Subcutaneous abdominal adipose tissue (tissue), 5 donors: Measurements from ENCODE around the gene CTCF.
"Not testable (repeated sequence)": the region's sequence is repeated elsewhere in the genome, so short reads cannot be mapped to it uniquely, and the experiment has no call there.

ENCODE experiments used
- H3K27ac ChIP-seq: one replicate; pipeline ENCODE4 v1.7.0; 2013; ENCODE audit warnings: low read depth, mild to moderate bottlenecking, inconsistent platforms, low read length, moderate library complexity
- H3K27me3 ChIP-seq, 5 donors: one replicate each; pipeline ENCODE4 v1.7.0; 2013; ENCODE audit warnings: low read length in 5 of 5, inconsistent platforms in 1 of 5; ENCODE audit not compliant: control insufficient read depth in 5 of 5, insufficient read depth in 4 of 5
- H3K36me3 ChIP-seq, 5 donors: one replicate each; pipeline ENCODE4 v1.7.0; 2013; ENCODE audit warnings: low read length in 5 of 5; ENCODE audit not compliant: control insufficient read depth in 5 of 5, insufficient read depth in 5 of 5
- H3K4me1 ChIP-seq, 5 donors: one replicate each; pipeline ENCODE4 v1.7.0; 2013; ENCODE audit warnings: low read length in 5 of 5, mild to moderate bottlenecking in 3 of 5, moderate library complexity in 1 of 5; ENCODE audit not compliant: control insufficient read depth in 5 of 5, insufficient read depth in 5 of 5
- H3K4me3 ChIP-seq, 5 donors: one replicate each; pipeline ENCODE4 v1.7.0; 2013; ENCODE audit warnings: low read length in 5 of 5, low read depth in 1 of 5
- H3K9ac ChIP-seq, 5 donors: one replicate each; pipeline ENCODE4 v1.7.0; 2013; ENCODE audit warnings: low read length in 5 of 5, mild to moderate bottlenecking in 4 of 5, moderate library complexity in 3 of 5
- H3K9me3 ChIP-seq, 5 donors: one replicate each; pipeline ENCODE4 v1.7.0; 2013; ENCODE audit warnings: low read length in 5 of 5; ENCODE audit not compliant: control insufficient read depth in 5 of 5
- donor health status: healthy.
- donor health status: healthy.
- donor health status: healthy.
- donor health status: healthy.
- donor health status: healthy.

Gene CTCF, protein sequence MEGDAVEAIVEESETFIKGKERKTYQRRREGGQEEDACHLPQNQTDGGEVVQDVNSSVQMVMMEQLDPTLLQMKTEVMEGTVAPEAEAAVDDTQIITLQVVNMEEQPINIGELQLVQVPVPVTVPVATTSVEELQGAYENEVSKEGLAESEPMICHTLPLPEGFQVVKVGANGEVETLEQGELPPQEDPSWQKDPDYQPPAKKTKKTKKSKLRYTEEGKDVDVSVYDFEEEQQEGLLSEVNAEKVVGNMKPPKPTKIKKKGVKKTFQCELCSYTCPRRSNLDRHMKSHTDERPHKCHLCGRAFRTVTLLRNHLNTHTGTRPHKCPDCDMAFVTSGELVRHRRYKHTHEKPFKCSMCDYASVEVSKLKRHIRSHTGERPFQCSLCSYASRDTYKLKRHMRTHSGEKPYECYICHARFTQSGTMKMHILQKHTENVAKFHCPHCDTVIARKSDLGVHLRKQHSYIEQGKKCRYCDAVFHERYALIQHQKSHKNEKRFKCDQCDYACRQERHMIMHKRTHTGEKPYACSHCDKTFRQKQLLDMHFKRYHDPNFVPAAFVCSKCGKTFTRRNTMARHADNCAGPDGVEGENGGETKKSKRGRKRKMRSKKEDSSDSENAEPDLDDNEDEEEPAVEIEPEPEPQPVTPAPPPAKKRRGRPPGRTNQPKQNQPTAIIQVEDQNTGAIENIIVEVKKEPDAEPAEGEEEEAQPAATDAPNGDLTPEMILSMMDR

DNA sequence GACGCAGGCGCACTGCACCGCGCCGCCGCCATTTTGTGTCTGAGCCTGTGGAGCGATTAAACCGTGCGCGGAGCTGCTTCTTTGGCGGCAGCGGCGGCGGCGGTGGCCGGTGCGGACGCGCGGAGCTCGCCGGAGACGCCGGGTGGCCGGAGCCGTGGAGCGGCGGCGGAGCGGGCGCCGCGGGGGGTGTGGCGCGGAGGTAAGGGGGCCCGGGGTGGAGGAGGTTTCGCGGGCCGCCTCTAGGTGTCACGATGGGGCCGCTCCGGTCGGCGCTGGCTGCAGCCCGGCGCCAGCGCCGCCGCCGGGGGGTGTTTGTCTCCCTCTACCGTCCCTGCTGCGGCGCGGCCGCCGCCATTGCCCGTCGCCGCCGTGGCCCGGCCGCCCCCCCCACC, at the start of gene CTCF:
Gene CTCF (plus strand): TSS at position 1 of the 392 bp plus-strand sequence. CDS start 48,307 bp downstream, outside the sequence.
- H3K27ac ChIP-seq = peak within 1 kb of the TSS; percentile 94
- no peaks in the 10 kb centered on the region for H3K9me3 ChIP-seq
- H3K4me3 ChIP-seq = peak within 1 kb of the TSS; percentile 81 to 92 (median 83)
- H3K9ac ChIP-seq = peak within 1 kb of the TSS; percentile 28 to 91 (median 88)
- H3K36me3 ChIP-seq = no peaks in the 10 kb centered on the region
- no peaks in the 10 kb centered on the region for H3K27me3 ChIP-seq
- peaks cover 6 to 33% (median 25%) of the 10 kb centered on the region in 5 donors for H3K4me1 ChIP-seq

DNA sequence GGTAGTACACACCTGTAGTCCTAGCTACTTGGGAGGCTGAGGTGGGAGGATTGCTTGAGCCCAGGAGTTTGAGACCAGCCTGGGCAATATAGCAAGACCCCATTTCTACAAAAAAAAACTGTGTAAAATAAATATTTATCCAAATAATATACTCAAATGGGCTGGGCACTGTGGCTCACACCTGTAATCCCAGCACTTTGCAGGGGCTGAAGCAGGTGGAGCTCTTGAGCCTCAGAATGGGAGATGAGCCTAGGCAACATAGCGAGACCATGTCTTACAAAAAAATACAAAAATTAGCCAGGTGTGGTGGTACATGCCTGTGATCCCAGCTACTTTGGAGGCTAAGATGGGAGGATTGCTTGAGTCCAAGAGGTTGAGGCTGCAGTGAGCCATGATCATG, 48.4 kb upstream of the CTCF start:
- H3K27ac ChIP-seq, H3K4me3 ChIP-seq, H3K4me1 ChIP-seq, H3K36me3 ChIP-seq, H3K27me3 ChIP-seq, H3K9ac ChIP-seq, H3K9me3 ChIP-seq: not testable (repeated sequence)

DNA sequence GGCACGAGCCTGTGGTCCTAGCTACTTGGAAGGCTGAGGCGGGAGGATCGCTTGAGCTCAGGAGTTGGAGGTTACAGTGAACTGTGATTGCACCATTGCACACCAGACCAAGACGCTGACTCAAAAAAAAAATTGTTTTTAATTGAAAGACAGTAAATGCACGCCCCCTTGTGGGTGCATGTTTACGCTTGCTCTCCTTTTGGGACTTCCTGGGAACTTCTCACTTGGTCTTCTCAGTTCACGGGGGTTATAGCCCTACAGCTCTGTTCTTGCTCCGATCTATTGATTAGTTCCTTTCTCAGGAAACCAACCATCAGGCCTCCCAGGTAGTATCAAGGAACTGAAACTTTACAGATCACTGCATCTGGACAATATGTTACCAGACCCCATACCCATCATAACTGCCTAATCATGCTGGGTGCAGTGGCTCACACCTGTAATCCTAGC, 47.9 kb upstream of the CTCF start:
- Histone ChIP-seq H3K27ac (no peak overlapping the region), H3K9me3 (no peaks in the 10 kb centered on the region), H3K36me3 (no peaks in the 10 kb centered on the region), H3K27me3 (no peaks in the 10 kb centered on the region), H3K4me3 (no peak overlapping the region), H3K9ac (no peak overlapping the region), H3K4me1 (peaks cover 0 to 12% (median 2%) of the 10 kb centered on the region in 5 donors)

DNA sequence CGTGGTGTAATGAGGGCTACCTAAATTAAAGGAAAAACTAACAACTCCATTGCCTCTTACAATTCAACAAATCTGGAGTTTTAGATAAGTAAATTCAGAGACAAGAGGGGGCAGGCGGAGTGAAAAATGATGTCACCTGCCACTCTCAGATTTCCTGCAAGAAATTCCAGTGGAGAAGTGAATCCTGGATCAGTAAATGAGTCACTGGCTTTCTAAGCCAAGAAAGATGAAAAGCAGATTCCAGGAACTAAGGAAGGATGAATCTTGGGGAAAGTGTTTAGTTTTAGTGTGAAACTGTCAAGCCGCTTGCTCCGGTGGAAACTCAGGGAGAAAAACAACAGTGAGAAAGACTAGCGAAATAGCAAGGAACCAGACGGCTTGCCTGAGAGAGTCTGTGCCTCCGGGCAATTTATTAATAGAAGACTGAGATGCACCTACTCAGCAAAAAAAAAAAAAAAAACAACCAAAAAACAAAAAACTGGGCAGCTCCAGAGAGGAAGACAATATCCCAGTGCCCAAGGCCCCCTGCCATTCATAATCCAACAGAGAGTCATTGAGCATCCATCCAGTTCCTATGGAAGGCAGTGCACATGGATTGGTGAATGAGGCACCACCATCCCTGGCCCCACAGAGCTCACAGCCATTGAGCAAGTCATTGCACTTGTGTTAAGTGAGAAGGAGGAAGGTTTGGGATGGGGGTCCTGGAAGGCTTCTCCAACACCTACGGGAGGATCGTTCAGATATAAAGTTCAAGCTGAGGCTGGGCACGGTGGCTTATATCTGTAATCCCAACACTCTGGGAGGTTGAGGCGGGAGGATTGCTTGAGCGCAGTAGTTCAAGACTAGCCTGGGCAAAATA, 45.8 kb upstream of the CTCF start:
- H3K4me1 ChIP-seq = peaks cover 3 to 21% (median 7%) of the 10 kb centered on the region in 5 donors

DNA sequence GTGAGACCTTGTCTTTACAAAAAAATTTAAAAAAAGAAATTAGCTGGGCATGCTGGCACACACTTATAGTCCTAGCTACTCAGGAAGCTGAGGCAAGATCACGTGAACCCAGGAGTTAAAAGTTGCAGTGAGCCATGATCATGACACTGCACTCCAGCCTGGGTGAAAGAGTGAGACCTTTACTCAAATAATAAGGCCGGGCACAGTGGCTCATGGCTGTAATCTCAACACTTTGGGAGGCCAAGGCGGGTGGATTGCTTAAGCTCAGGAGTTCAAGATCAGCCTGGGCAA, 45.2 kb upstream of the CTCF start:
- H3K9me3 ChIP-seq = no peaks in the 10 kb centered on the region
- no peak overlapping the region for H3K27ac ChIP-seq
- no peak overlapping the region for H3K9ac ChIP-seq
- H3K27me3 ChIP-seq = no peaks in the 10 kb centered on the region
- H3K36me3 ChIP-seq = no peaks in the 10 kb centered on the region
- H3K4me3 ChIP-seq = no peak overlapping the region
- H3K4me1 ChIP-seq = peaks cover 6 to 25% (median 10%) of the 10 kb centered on the region in 5 donors

More for the DNA sequence above, 45.8 kb upstream of the CTCF start:
- Histone ChIP-seq H3K4me3 (no peak overlapping the region), H3K27me3 (no peaks in the 10 kb centered on the region), H3K9me3 (no peaks in the 10 kb centered on the region), H3K27ac (no peak overlapping the region), H3K36me3 (no peaks in the 10 kb centered on the region), H3K9ac (peak overlapping the region in 1 of 5 donors; percentile 12)

DNA sequence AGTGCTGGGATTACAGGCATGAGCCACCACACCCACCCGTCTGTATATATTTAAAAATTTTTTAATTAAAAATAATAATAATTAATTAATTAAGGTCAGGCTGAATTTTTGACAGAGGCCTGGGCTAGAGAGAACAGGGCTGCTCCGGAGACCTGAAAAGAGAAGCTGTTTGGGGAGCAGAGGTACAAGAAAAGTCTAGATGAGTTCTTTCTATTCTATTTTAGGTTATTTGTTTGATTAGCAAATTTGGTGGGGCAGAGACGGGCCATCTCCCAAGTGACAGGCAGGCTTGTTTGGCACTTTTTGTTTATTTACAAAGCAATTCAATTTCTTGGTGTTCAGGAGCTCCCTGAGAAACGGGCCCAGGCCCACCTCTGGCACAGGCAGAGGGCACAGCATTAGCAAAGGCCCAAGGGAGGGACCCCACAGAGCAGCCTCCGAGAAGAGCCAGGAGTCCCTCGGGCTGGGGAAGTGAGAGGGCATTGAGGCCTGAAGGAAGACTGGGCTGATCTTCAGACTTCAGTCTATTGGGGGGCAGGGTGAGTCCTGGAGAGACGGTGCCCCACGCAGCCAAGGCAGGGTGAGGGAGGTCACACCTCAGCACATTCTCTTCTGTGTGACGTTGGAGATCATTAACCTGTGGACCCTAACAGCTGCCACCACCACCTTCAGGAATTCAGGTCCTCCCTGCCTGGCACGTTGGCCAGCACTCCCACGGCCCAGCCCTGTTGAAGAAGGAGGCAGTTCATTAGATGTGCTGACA, 44.5 kb upstream of the CTCF start:
- Histone ChIP-seq H3K9me3 (no peaks in the 10 kb centered on the region), H3K4me1 (peaks cover 6 to 25% (median 10%) of the 10 kb centered on the region in 5 donors), H3K27me3 (no peaks in the 10 kb centered on the region), H3K4me3 (no peak overlapping the region), H3K27ac (no peak overlapping the region), H3K36me3 (no peaks in the 10 kb centered on the region), H3K9ac (no peak overlapping the region)

DNA sequence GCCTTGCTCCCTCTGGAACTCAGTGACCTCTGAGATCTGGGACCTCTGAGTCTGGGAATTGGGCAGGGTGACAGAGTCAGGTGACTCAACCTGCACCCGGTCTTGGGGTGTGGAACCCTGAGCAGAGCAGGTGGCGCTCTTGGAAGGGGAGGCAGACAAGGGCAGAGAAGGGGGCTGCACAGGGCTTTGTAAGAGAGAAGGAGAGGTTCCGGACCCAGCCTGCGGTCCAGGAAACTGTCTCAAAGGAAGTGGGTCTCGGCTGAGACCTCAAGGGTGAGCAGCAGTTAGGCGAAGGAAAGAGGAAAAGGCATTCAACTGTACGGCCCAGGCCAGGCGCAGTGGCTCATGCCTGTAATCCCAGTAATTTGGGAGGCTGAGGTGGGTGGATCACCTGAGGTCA, 43.6 kb upstream of the CTCF start:
- Histone ChIP-seq H3K4me1 (peaks cover 6 to 25% (median 10%) of the 10 kb centered on the region in 5 donors), H3K36me3 (no peaks in the 10 kb centered on the region), H3K9me3 (no peaks in the 10 kb centered on the region), H3K27me3 (no peaks in the 10 kb centered on the region), H3K9ac (no peak overlapping the region), H3K4me3 (no peak overlapping the region), H3K27ac (no peak overlapping the region)

DNA sequence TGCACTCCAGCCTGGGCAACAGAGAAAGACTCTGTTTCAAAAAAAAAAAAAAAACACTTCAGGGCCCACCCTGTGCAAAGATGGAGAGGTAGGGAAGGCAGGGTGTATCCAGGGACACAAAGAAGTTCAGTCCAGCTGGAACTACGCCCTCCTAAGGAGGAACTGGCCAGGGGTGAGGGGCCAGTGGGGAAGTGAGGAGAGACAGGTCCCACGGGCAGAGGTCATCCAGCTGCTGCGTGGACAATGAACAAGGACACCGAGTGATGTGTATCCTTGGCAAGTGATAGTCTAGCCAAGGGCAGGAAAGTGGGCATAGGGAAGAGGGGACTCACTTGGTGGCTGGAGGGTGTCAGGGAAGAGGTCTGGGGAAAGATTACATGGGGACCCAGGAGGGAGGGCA, 43.1 kb upstream of the CTCF start:
- Histone ChIP-seq H3K36me3 (no peaks in the 10 kb centered on the region), H3K27ac (no peak overlapping the region), H3K9me3 (no peaks in the 10 kb centered on the region), H3K9ac (no peak overlapping the region), H3K4me3 (no peak overlapping the region), H3K27me3 (no peaks in the 10 kb centered on the region), H3K4me1 (peaks cover 6 to 25% (median 10%) of the 10 kb centered on the region in 5 donors)

DNA sequence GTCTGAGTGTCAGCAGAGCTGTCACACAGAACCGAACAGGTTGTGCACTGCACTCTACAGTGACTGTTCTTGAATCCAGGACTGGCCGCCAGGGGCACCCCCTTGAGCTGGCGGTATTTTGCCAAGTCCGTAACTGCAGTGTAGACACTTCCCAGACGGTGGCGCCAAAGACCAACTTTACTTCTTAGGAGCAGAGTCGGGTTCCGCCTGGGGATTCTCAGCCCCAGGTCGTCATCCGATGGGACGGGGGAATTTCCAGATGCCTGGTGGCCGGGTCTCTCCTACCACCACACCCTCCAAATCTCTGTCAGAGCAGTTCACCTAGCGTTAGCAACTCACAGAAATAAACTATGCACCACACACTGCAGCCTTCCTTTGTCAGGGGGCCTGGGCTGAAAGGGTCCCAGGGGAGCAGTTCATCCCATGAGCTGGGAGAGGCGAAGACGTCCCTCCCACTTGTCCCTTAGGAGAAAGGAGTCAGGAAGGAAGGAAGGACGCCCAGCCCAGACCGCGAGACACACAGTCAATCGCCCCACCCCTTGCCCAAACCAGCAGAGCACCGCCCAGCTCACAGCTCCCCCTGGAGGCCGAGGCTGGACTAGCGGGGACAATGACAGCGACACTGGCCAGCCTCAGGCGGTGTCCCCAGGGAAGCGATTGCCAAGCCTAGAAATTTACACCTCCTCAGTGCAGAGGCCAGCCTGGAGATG, 41.1 kb upstream of the CTCF start:
- H3K9me3 ChIP-seq = no peaks in the 10 kb centered on the region
- peak overlapping the region; percentile 51 to 77 (median 67) for H3K4me3 ChIP-seq
- peak overlapping the region; percentile 51 to 80 (median 68) for H3K9ac ChIP-seq
- H3K27me3 ChIP-seq = no peaks in the 10 kb centered on the region
- no peaks in the 10 kb centered on the region for H3K36me3 ChIP-seq
- peak overlapping the region; percentile 90 for H3K27ac ChIP-seq
- peaks cover 4 to 20% (median 8%) of the 10 kb centered on the region in 5 donors for H3K4me1 ChIP-seq
